Measurements from ENCODE around the gene FOXP3.

DNA sequence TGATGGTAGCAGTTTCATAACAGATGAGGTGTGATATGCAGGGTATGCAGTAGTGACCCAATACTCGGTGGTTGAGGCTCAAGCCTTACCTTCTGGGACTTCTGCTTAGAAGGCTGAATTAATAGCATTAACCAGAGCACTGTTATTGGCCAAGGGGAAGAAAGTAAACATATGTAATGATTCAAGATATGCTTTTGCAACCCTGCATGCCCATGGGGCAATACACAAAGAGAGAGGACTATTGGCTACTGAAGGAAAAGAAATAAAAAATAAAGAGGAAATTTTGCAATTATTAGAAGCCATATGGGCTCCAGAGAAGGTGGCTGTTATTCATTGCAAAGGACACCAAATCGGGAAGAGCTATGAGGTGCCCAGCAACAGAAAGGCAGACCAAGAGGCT lies 47.7 kb upstream of the FOXP3 start:
- TF ChIP-seq EZH2 (IDR thresholded peaks at IDR 0.05; ENCODE audit: low read depth, unreplicated experiment) = no peak
- TF ChIP-seq, protein P1, sequence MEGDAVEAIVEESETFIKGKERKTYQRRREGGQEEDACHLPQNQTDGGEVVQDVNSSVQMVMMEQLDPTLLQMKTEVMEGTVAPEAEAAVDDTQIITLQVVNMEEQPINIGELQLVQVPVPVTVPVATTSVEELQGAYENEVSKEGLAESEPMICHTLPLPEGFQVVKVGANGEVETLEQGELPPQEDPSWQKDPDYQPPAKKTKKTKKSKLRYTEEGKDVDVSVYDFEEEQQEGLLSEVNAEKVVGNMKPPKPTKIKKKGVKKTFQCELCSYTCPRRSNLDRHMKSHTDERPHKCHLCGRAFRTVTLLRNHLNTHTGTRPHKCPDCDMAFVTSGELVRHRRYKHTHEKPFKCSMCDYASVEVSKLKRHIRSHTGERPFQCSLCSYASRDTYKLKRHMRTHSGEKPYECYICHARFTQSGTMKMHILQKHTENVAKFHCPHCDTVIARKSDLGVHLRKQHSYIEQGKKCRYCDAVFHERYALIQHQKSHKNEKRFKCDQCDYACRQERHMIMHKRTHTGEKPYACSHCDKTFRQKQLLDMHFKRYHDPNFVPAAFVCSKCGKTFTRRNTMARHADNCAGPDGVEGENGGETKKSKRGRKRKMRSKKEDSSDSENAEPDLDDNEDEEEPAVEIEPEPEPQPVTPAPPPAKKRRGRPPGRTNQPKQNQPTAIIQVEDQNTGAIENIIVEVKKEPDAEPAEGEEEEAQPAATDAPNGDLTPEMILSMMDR (conservative IDR thresholded peaks at IDR 0.05; ENCODE audit: low read depth in 2 of 2) = no peak
- TF ChIP-seq CREB1 (CRISPR knock-in tag; IDR thresholded peaks at IDR 0.05; ENCODE audit: low read depth) = no peak
- TF ChIP-seq EZH2phosphoT487 (IDR thresholded peaks at IDR 0.05; ENCODE audit: unreplicated experiment) = no peak
- no peak for TF ChIP-seq POLR2AphosphoS5 (IDR thresholded peaks at IDR 0.05; ENCODE audit: low read depth)
- TF ChIP-seq ZNF114 (CRISPR knock-in tag; IDR thresholded peaks at IDR 0.05) = no peak
- no peak for TF ChIP-seq ZNF331 (CRISPR knock-in tag; IDR thresholded peaks at IDR 0.05; ENCODE audit: low read depth)
- TF ChIP-seq, protein P2, sequence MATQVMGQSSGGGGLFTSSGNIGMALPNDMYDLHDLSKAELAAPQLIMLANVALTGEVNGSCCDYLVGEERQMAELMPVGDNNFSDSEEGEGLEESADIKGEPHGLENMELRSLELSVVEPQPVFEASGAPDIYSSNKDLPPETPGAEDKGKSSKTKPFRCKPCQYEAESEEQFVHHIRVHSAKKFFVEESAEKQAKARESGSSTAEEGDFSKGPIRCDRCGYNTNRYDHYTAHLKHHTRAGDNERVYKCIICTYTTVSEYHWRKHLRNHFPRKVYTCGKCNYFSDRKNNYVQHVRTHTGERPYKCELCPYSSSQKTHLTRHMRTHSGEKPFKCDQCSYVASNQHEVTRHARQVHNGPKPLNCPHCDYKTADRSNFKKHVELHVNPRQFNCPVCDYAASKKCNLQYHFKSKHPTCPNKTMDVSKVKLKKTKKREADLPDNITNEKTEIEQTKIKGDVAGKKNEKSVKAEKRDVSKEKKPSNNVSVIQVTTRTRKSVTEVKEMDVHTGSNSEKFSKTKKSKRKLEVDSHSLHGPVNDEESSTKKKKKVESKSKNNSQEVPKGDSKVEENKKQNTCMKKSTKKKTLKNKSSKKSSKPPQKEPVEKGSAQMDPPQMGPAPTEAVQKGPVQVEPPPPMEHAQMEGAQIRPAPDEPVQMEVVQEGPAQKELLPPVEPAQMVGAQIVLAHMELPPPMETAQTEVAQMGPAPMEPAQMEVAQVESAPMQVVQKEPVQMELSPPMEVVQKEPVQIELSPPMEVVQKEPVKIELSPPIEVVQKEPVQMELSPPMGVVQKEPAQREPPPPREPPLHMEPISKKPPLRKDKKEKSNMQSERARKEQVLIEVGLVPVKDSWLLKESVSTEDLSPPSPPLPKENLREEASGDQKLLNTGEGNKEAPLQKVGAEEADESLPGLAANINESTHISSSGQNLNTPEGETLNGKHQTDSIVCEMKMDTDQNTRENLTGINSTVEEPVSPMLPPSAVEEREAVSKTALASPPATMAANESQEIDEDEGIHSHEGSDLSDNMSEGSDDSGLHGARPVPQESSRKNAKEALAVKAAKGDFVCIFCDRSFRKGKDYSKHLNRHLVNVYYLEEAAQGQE (IDR thresholded peaks at IDR 0.05; ENCODE audit: unreplicated experiment) = no peak
- TF ChIP-seq JUNB (IDR thresholded peaks at IDR 0.05; ENCODE audit: unreplicated experiment) = no peak
- no peak for TF ChIP-seq NANOG (IDR thresholded peaks at IDR 0.05; ENCODE audit: borderline replicate concordance)
